OCI-LY1 (cell line): ENCODE measurements around the gene CCDC102A.

Experiments
- H2AFZ ChIP-seq: fragments of 200-600 bp; sonication (generic), shearing (Covaris generic); 2 replicates; pipeline ENCODE4 v1.6.0; 2014; ENCODE audit warnings: antibody characterized with exemption, mild to moderate bottlenecking, low read length
- H3F3A ChIP-seq: fragments of 200-600 bp; sonication (generic), shearing (Covaris generic); 2 replicates; pipeline ENCODE4 v1.6.0; 2014; ENCODE audit warnings: mild to moderate bottlenecking, antibody characterized with exemption, low read length, moderate library complexity; ENCODE audit not compliant: insufficient read depth
- H3K27ac ChIP-seq: fragments of 200-600 bp; sonication (generic); 2 replicates; pipeline ENCODE4 v1.5.1; 2014; ENCODE audit warnings: low read length, mixed run types, mild to moderate bottlenecking, low read depth; ENCODE audit not compliant: poor library complexity, severe bottlenecking
- H3K27me3 ChIP-seq: fragments of 200-600 bp; sonication (generic); 2 replicates; pipeline ENCODE4 v1.6.0; 2014; ENCODE audit warnings: antibody characterized with exemption, mild to moderate bottlenecking, low read length, moderate library complexity; ENCODE audit not compliant: insufficient read depth
- H3K36me3 ChIP-seq: fragments of 200-600 bp; sonication (generic); 2 replicates; pipeline ENCODE4 v1.6.1; 2014; ENCODE audit warnings: mild to moderate bottlenecking, antibody characterized with exemption, low read length, moderate library complexity, mixed read lengths; ENCODE audit not compliant: insufficient read depth
- H3K4me1 ChIP-seq: fragments of 200-600 bp; sonication (generic); 2 replicates; pipeline ENCODE4 v1.5.1; 2014; ENCODE audit warnings: mild to moderate bottlenecking, low read length, moderate library complexity; ENCODE audit not compliant: insufficient read depth, severe bottlenecking
- H3K4me2 ChIP-seq: fragments of 200-600 bp; sonication (generic), shearing (Covaris generic); 2 replicates; pipeline ENCODE4 v1.6.1; 2014; ENCODE audit warnings: low read length
- H3K4me3 ChIP-seq: fragments of 200-600 bp; sonication (generic); 2 replicates; pipeline ENCODE4 v1.5.1; 2014; ENCODE audit warnings: low read length, low read depth, mild to moderate bottlenecking, mixed read lengths; ENCODE audit not compliant: poor library complexity, severe bottlenecking
- H3K79me2 ChIP-seq: fragments of 200-600 bp; shearing (Covaris generic); 2 replicates; pipeline ENCODE4 v1.6.1; 2016; ENCODE audit warnings: mixed run types, low read length, mixed read lengths; ENCODE audit not compliant: insufficient read depth
- H3K9ac ChIP-seq: fragments of 200-600 bp; sonication (generic), shearing (Covaris generic); 2 replicates; pipeline ENCODE4 v1.6.1; 2014; ENCODE audit warnings: mild to moderate bottlenecking, low read length, mixed read lengths
- H3K9me2 ChIP-seq: fragments of 200-600 bp; sonication (generic), shearing (Covaris generic); 2 replicates; pipeline ENCODE4 v1.6.1; 2014; ENCODE audit warnings: low read depth, mild to moderate bottlenecking, low read length, mixed read lengths
- H3K9me3 ChIP-seq: fragments of 200-600 bp; shearing (Covaris generic); 2 replicates; pipeline ENCODE4 v1.6.1; 2014; ENCODE audit warnings: low read length, mixed read lengths
- H4K20me1 ChIP-seq: fragments of 200-600 bp; sonication (generic), shearing (Covaris generic); 2 replicates; pipeline ENCODE4 v1.6.0; 2016; ENCODE audit warnings: mild to moderate bottlenecking, low read length; ENCODE audit not compliant: insufficient read depth
- EZH2 ChIP-seq: fragments of 200-600 bp; sonication (generic), shearing (Covaris generic); IDR thresholded peaks from 2 replicates; pipeline ENCODE4 v1.8.0; 2017; ENCODE audit warnings: borderline replicate concordance, mixed run types, mild to moderate bottlenecking, antibody characterized with exemption, low read length, moderate library complexity, mixed read lengths
- TF ChIP-seq, protein P1 (sequence below): fragments of 200-600 bp; sonication (generic), shearing (Covaris generic); IDR thresholded peaks from 2 replicates; pipeline ENCODE4 v1.5.1; 2017; ENCODE audit warnings: mild to moderate bottlenecking, antibody characterized with exemption, low read length, moderate library complexity, mixed read lengths

The CCDC102A gene

GRCh38 chr16:57568173-57568678 lies 31.9 kb upstream of the CCDC102A start:
- Histone ChIP-seq H3F3A (no peaks in the 10 kb centered on the region), H3K4me2 (no peak overlapping the region), H3K9me2 (no peaks in the 10 kb centered on the region), H3K27me3 (no peaks in the 10 kb centered on the region; the same call in 1 of the 2 replicates), H4K20me1 (no peaks in the 10 kb centered on the region), H3K9me3 (no peaks in the 10 kb centered on the region), H3K4me1 (no peaks in the 10 kb centered on the region), H3K36me3 (no peaks in the 10 kb centered on the region), H3K27ac (no peak overlapping the region), H2AFZ (no peak overlapping the region), H3K79me2 (no peaks in the 10 kb centered on the region), H3K4me3 (no peak overlapping the region), H3K9ac (no peak overlapping the region)
- TF ChIP-seq, protein P1, sequence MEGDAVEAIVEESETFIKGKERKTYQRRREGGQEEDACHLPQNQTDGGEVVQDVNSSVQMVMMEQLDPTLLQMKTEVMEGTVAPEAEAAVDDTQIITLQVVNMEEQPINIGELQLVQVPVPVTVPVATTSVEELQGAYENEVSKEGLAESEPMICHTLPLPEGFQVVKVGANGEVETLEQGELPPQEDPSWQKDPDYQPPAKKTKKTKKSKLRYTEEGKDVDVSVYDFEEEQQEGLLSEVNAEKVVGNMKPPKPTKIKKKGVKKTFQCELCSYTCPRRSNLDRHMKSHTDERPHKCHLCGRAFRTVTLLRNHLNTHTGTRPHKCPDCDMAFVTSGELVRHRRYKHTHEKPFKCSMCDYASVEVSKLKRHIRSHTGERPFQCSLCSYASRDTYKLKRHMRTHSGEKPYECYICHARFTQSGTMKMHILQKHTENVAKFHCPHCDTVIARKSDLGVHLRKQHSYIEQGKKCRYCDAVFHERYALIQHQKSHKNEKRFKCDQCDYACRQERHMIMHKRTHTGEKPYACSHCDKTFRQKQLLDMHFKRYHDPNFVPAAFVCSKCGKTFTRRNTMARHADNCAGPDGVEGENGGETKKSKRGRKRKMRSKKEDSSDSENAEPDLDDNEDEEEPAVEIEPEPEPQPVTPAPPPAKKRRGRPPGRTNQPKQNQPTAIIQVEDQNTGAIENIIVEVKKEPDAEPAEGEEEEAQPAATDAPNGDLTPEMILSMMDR: no peak
- no peak for TF ChIP-seq EZH2

DNA sequence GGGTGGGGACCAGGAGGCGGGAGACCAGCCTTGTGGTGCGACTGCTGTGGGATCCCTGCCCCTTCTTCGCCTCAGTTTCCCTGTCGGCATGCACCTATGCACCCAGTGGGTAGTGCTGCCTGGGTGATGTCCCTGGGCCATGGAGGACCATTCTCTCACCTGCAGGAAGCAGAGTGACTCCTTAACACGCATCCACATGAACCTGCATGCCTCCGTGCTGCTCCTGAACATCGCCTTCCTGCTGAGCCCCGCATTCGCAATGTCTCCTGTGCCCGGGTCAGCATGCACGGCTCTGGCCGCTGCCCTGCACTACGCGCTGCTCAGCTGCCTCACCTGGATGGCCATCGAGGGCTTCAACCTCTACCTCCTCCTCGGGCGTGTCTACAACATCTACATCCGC lies 31.3 kb upstream of the CCDC102A start:
- no peak overlapping the region for H3K4me3 ChIP-seq
- no peaks in the 10 kb centered on the region for H3K9me3 ChIP-seq
- no peaks in the 10 kb centered on the region for H3K36me3 ChIP-seq
- no peak overlapping the region for H3K27ac ChIP-seq
- no peaks in the 10 kb centered on the region for H4K20me1 ChIP-seq
- no peak overlapping the region for H2AFZ ChIP-seq
- no peaks in the 10 kb centered on the region for H3K9me2 ChIP-seq
- H3K4me1 ChIP-seq: no peaks in the 10 kb centered on the region
- H3F3A ChIP-seq: no peaks in the 10 kb centered on the region
- H3K79me2 ChIP-seq: no peaks in the 10 kb centered on the region
- no peak for TF ChIP-seq EZH2
- TF ChIP-seq, protein P1: no peak
- no peaks in the 10 kb centered on the region; the same call in 1 of the 2 replicates for H3K27me3 ChIP-seq
- H3K4me2 ChIP-seq: no peak overlapping the region
- H3K9ac ChIP-seq: no peak overlapping the region

DNA sequence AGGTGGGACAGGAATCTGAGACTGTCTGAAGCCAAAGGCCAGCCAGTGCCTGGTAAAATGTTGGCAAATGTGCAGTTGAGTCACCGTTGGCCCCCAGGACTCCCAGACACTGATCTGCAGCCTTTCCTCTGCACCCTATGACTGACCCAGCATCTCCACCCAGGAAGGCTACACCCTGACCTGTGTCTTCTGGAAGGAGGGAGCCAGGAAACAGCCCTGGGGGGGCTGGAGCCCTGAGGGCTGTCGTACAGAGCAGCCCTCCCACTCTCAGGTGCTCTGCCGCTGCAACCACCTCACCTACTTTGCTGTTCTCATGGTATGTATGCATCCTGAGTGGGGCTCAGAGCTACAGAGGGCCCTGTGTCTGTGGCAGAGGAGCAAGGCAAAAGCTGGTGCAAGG lies 30.1 kb upstream of the CCDC102A start:
- Histone ChIP-seq H3K4me2 (no peak overlapping the region), H3F3A (no peaks in the 10 kb centered on the region), H3K27me3 (no peaks in the 10 kb centered on the region; the same call in 1 of the 2 replicates), H3K9me3 (no peaks in the 10 kb centered on the region), H3K27ac (no peak overlapping the region), H3K79me2 (no peaks in the 10 kb centered on the region), H4K20me1 (no peaks in the 10 kb centered on the region), H3K4me3 (no peak overlapping the region), H3K9ac (no peak overlapping the region), H3K9me2 (no peaks in the 10 kb centered on the region), H3K4me1 (no peaks in the 10 kb centered on the region), H3K36me3 (no peaks in the 10 kb centered on the region), H2AFZ (no peak overlapping the region)
- TF ChIP-seq, protein P1: no peak
- TF ChIP-seq EZH2: no peak
